Activated CD4-positive, CD25-positive, alpha-beta regulatory T cell (primary cell): ENCODE measurements around the gene KCNE4.

Experiments
- DNase-seq, 4 experiments: peaks; one replicate each; lab custom pipeline; 2025; lab: John Stamatoyannopoulos, UW

The KCNE4 gene

GRCh38 chr2:223086370-223086981 lies 34.5 kb downstream of the KCNE4 start:
- no peak for DNase-seq

DNA sequence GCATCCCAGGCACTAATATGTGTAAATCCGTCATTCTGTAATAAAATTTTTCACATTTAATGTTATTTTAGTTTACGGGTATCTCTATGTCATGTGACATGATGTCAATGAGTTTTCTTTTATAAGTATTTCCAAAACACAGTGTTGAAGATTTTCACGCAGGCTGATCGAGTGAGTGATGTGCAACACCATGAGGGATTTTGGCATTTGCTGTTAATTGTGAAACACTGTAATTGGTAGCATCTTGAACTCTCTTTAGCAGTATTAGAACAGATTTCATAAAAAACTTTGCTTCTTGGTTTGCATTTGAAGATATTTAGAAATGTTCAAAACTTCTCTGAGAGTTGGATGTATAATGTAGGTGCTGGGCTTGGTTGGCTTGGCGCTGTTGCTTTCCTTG lies 35.5 kb downstream of the KCNE4 start:
- DNase-seq: no peak

GRCh38 chr2:223088866-223089265 lies 36.9 kb downstream of the KCNE4 start:
- DNase-seq: no peak

- no peak for DNase-seq
These were observed 38.0 kb downstream of the KCNE4 start for GRCh38 chr2:223090039-223090438.

DNA sequence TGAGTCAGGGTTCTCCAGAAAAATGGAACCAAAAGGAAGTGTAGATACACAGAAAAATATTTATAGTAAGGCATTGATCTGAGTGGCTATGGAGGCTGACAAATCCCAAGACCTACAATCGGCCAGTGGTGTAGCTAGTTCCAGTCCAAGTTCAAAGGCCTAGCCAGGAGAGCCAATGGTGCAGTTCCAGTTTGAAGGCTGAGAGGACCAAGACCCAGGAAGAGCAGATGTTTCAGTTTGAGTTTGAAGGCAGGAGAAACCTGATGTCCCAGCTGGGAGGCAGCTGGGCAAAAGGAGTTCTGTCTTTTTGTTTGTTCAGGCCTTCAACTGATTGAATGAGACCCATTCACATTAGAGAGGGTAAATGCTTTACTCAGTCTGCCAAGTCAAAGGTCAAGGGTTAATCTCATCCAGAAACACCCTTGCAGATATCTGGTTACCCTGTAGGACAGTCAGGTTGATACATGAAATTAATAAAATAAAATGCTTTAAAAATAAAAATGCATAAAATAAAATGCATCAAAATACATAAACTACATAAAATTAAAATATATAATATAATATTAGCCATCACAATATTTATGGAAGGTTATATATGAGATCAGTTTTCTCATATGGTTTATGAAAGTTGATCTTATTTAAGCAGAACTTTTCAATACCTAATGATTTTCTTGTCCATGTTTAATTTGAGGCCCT lies 38.7 kb downstream of the KCNE4 start:
- DNase-seq: no peak

- DNase-seq: no peak
These were observed 40.7 kb downstream of the KCNE4 start for GRCh38 chr2:223092667-223093066.

GRCh38 chr2:223093436-223094241 lies 41.6 kb downstream of the KCNE4 start:
- no peak for DNase-seq

DNA sequence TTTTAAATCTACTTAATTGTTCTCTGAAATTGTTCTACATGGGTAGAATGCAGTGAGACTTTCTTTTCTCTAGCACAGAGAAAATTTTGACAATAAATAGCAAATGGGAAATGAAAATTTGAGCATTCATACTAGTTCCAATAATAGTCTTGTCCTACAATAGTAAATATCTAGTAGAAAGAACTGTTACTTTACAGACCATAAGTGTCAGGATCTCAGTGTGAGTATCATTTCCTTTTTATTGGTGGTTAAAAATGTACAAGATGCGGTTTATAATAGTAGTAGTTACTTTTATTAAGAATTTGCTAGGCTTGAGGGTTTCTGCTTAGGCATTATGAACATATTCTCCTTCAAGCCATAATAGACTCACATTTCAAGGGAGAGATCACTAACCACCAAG lies 43.2 kb downstream of the KCNE4 start:
- no peak for DNase-seq

DNA sequence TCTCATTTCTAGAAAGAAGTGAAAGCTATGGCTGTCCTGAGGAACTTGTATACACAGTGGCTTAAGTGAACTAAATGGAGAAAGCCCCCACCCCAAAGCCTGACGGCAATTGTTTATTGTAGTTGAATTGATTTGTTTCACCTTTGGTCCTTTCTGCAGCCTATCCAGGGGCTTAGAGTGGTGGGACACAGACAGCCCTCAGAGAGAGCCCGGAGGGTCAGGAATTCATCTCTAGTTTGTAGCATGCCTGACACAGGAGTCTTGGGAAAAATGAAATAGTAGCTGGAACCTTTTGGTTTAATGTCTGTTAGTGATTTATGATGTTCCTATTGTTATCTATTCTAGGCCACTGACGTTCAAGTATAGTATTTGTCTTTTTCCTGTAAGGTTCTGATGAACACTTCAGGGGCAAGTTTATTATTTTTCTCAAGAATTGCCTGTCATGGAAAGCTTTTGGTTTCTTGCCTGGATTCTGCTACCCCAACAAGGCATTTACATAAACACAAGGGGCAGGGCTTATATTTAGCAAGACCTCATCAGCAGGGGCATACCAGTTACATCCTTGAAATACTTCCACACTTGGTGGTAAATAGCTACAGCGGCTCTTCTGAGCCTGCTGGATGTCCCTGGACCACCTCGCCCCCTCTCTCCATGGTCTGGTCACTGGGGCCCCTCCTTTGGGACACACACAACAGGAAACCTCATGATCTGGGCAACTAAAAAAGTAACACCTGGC lies 44.4 kb downstream of the KCNE4 start:
- no peak for DNase-seq

DNA sequence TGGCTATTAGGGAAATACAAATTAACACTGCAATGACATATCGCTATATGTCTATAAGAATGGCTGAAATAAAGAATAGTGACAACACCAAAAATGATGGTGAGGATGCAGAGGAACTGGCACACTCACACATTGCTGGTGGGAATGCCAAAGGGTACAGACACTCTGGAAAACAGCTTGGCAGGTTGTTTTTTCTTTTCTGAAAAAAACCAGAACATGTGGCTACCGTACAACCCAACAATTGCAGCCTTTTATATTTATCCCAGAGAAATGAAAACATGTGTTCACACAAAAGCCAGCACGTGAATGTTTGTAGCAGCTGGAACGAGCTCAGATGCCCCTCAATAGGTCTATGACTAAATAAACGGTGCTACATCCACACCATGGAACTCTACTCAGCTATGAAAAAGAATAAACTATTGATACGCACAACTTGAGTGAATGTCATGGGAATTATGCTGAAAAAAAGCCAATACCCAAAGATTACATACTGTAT lies 45.9 kb downstream of the KCNE4 start:
- DNase-seq: no peak

GRCh38 chr2:223099561-223099960 lies 47.6 kb downstream of the KCNE4 start:
- no peak for DNase-seq

GRCh38 chr2:223100061-223100511 lies 48.1 kb downstream of the KCNE4 start:
- no peak for DNase-seq

DNA sequence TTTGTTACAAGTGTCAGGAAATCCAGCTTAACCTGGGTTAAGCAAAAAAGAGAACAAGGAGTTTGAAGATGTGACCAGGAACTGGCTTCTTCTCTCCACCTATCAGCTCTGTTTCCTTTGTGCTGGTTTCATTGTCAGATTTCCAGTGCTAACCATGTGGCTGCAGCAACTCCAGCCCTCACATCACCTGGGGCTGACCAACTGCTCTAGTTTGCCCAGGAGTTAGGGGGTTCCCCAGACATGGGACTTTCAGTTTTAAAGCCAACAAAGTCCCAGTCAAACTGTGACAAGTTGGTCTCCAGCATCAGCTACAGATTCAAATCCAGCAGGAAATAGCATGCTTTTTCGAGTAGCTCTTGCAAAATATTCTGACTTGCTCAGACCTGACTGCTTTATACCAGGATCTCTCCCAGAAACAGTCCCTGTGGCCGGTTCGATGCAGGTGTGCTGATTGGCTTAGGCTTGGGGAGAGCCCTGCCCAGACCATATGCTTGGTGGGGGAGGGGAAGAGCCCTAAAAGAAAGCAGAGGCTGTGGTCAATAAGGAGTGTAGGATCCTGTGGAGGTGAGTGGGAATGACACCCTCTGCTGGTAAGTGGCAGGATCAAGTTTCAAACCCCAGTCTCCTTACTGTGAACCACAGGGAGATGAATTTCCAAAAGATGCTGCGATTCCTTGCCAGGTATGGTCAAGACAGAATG lies 49.5 kb downstream of the KCNE4 start:
- no peak for DNase-seq

GRCh38 chr2:223102040-223102400 lies 50.0 kb downstream of the KCNE4 start:
- DNase-seq: no peak

GRCh38 chr2:223102450-223102849 lies 50.5 kb downstream of the KCNE4 start:
- DNase-seq: no peak

DNA sequence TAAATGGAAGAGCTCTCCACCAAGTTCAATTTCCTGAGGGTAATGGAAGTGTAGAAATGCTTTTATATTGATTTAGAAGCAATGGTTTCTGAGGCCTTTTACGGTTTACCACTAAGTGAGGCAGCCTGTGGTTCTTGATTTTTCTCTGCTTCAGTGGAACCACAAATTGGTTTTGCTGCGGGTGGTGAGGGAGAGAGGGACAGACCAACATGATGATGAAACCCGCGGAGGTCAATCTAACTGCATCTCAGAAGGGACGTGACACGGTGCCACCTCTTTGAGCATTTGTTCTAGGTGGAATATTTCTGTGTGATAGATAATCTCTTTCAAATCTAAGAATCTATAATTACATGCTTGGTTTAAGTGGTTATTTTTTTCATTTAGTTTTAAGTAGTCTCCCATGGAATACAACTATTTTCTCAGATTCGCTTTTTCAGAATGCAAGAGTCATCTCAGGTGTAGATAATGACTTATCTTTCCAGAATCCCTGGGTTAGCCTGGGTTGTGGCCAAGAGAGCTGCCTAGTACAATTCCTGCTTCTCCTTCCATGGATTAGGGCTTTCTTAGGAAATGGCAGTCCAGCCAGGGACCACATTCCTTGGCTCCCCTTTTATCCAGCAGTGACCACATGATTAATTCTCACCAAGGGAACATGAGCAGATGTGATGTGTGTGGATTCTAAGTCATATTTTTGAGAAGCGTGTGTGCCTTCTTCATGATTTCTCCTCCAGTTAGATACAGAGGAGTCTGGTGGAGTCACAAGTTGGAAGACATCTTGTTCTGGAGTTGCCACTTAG lies 52.5 kb downstream of the KCNE4 start:
- no peak for DNase-seq
